Stimulated activated naive CD8-positive, alpha-beta T cell treated with anti-CD3 and anti-CD28 coated beads, Interleukin-15, Interleukin-2, amounts not matched to agents 100 ng/mL and 50 ng/mL, for 24 hours (primary cell): ENCODE measurements around the gene SRGN.
A peak's percentile ranks its signal among the peaks of the same experiment; 100 is the strongest.
"Not testable (repeated sequence)": the region's sequence is repeated elsewhere in the genome, so short reads cannot be mapped to it uniquely, and the experiment has no call there.

ENCODE experiments used
- H3K27ac Mint-ChIP-seq: one replicate; pipeline ENCODE4 v1.8.0; 2021; ENCODE audit warnings: mild to moderate bottlenecking, mixed read lengths
- H3K27me3 Mint-ChIP-seq: one replicate; pipeline ENCODE4 v1.8.0; 2021; ENCODE audit warnings: mixed read lengths
- H3K36me3 Mint-ChIP-seq: one replicate; pipeline ENCODE4 v1.8.0; 2021; ENCODE audit warnings: low read depth, mixed read lengths
- H3K4me1 Mint-ChIP-seq: one replicate; pipeline ENCODE4 v1.8.0; 2021; ENCODE audit warnings: low read depth, mixed read lengths
- H3K4me3 Mint-ChIP-seq: one replicate; pipeline ENCODE4 v1.8.0; 2021; ENCODE audit warnings: mild to moderate bottlenecking, mixed read lengths
- H3K9me3 Mint-ChIP-seq: one replicate; pipeline ENCODE4 v1.8.0; 2021; ENCODE audit warnings: mixed read lengths

The SRGN gene

GRCh38 chr10:69124563-69125268 is 36.8 kb downstream of the SRGN start:
- H3K4me1 Mint-ChIP-seq, result peaks cover 38% of the 10 kb centered on the region

DNA sequence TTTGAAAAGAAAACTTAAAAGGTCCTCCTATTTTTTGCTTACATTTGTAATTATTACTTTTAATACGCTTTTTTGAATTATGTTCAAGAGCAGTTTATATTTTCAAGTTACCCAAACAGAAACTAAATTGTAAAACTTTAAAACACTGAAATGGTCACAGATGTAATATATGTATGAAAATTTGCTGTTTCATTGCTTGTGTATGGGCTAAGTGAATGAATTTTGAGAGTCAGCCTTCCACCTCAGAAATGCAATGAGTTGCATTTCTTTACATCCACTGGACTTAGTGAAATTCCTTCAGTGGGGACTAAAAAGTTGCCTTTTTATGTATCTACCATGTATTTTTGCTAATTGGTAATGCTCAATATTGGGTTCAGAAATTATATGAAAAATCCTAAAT is 37.7 kb downstream of the SRGN start:
- no peak overlapping the region for H3K27ac Mint-ChIP-seq
- no peaks in the 10 kb centered on the region for H3K27me3 Mint-ChIP-seq
- H3K4me3 Mint-ChIP-seq, result peak overlapping the region; percentile 90
- no peaks in the 10 kb centered on the region for H3K36me3 Mint-ChIP-seq
- no peaks in the 10 kb centered on the region for H3K9me3 Mint-ChIP-seq
- peaks cover 46% of the 10 kb centered on the region for H3K4me1 Mint-ChIP-seq

More at GRCh38 chr10:69124563-69125268, 36.8 kb downstream of the SRGN start:
- Mint-ChIP-seq H3K4me3 (peak overlapping the region; percentile 90), H3K27me3 (no peaks in the 10 kb centered on the region), H3K9me3 (no peaks in the 10 kb centered on the region), H3K27ac (peak overlapping the region; percentile 72), H3K36me3 (no peaks in the 10 kb centered on the region)

GRCh38 chr10:69130251-69130650 is 42.3 kb downstream of the SRGN start:
- Mint-ChIP-seq H3K27ac (peak overlapping the region; percentile 59), H3K36me3 (peaks cover 22% of the 10 kb centered on the region), H3K27me3 (no peaks in the 10 kb centered on the region), H3K4me1 (peaks cover 44% of the 10 kb centered on the region), H3K9me3 (no peaks in the 10 kb centered on the region), H3K4me3 (no peak overlapping the region)

- H3K4me3 Mint-ChIP-seq, result no peak overlapping the region
- H3K27me3 Mint-ChIP-seq, result no peaks in the 10 kb centered on the region
- no peaks in the 10 kb centered on the region for H3K9me3 Mint-ChIP-seq
- H3K27ac Mint-ChIP-seq, result no peak overlapping the region
- peaks cover 30% of the 10 kb centered on the region for H3K36me3 Mint-ChIP-seq
- H3K4me1 Mint-ChIP-seq, result peaks cover 6% of the 10 kb centered on the region
Observed at GRCh38 chr10:69139961-69140360, 52.1 kb downstream of the SRGN start.

DNA sequence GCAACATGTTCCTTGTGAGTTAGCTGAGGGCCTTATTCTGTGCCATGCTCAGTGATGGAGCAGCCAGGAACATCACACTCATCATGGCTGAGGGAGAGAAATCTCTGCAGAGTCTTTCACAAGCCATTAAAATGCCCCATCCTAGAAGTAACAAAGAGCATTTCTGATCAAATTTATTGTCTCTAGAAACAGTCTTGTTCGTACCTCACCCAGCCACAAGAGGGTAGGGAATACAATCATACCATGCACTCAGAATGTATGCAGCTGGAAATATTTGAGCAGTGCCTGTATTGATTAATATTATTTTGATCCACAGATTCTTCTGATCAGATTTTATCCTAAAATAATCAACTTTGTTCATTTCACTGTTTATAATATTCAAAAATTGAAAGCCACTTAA is 53.4 kb downstream of the SRGN start:
- Mint-ChIP-seq H3K9me3 (no peaks in the 10 kb centered on the region), H3K27me3 (no peaks in the 10 kb centered on the region), H3K36me3 (peaks cover 21% of the 10 kb centered on the region), H3K4me3 (no peak overlapping the region), H3K27ac (no peak overlapping the region), H3K4me1 (peaks cover 3% of the 10 kb centered on the region)

GRCh38 chr10:69142074-69142473 is 54.2 kb downstream of the SRGN start:
- H3K4me1 Mint-ChIP-seq, result peaks cover 10% of the 10 kb centered on the region
- H3K27ac Mint-ChIP-seq, result not testable (repeated sequence)
- H3K36me3 Mint-ChIP-seq, result peaks cover 20% of the 10 kb centered on the region

DNA sequence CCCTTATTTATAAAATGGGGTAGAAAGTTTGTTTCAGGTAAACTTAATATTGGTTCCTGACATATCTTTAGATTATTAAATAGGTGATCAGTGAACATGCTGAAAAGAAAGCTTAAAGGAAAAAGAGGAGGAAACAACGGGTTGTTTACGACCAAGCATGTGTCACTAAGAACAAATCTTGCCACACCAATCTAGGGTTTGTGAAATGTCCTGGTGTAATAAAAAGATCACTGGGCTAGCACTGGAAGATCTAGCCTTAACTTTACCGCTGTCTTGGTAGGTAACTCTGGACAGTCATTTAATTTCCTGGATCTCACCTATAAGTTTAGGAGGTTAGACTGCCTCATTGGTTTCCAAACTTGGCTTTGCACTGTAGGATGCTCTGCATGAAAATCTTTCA is 55.1 kb downstream of the SRGN start:
- Mint-ChIP-seq H3K4me1 (peaks cover 15% of the 10 kb centered on the region), H3K36me3 (peaks cover 12% of the 10 kb centered on the region)

More at GRCh38 chr10:69142074-69142473, 54.2 kb downstream of the SRGN start:
- H3K27me3 Mint-ChIP-seq, H3K4me3 Mint-ChIP-seq, H3K9me3 Mint-ChIP-seq: not testable (repeated sequence)

GRCh38 chr10:69145329-69145728 is 57.4 kb downstream of the SRGN start:
- H3K27ac Mint-ChIP-seq, result no peak overlapping the region
- no peak overlapping the region for H3K4me3 Mint-ChIP-seq
- no peaks in the 10 kb centered on the region for H3K27me3 Mint-ChIP-seq
- no peaks in the 10 kb centered on the region for H3K9me3 Mint-ChIP-seq
- peaks cover 8% of the 10 kb centered on the region for H3K36me3 Mint-ChIP-seq
- H3K4me1 Mint-ChIP-seq, result peaks cover 17% of the 10 kb centered on the region

More for the DNA sequence above, 55.1 kb downstream of the SRGN start:
- Mint-ChIP-seq H3K9me3 (no peaks in the 10 kb centered on the region), H3K27ac (no peak overlapping the region), H3K27me3 (no peaks in the 10 kb centered on the region), H3K4me3 (no peak overlapping the region)

DNA sequence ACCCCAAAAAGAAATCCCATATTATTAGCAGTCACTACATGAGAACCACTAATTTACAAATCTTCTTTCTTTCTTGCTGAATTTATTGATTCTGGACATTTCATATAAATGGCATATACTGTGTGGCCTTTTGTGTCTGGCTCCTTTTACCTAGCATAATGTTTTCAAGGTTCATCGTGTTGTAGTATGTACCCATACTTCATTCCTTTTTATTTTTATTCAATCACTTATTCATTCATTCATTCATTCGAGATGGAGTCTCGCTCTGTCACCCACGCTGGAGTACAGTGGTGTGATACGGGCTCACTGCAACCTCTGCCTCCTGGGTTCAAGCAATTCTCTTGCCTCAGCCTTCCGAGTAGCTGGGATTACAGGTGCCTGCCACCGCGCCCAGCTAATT is 58.0 kb downstream of the SRGN start:
- Mint-ChIP-seq H3K36me3 (peaks cover 8% of the 10 kb centered on the region), H3K4me1 (peaks cover 17% of the 10 kb centered on the region), H3K27ac (no peak overlapping the region), H3K9me3 (no peaks in the 10 kb centered on the region), H3K27me3 (no peaks in the 10 kb centered on the region), H3K4me3 (no peak overlapping the region)

GRCh38 chr10:69146759-69147158 is 58.9 kb downstream of the SRGN start:
- Mint-ChIP-seq H3K9me3 (no peaks in the 10 kb centered on the region), H3K27me3 (no peaks in the 10 kb centered on the region), H3K4me1 (peaks cover 17% of the 10 kb centered on the region), H3K36me3 (peaks cover 4% of the 10 kb centered on the region), H3K27ac (peak overlapping the region; percentile 0), H3K4me3 (no peak overlapping the region)

- Mint-ChIP-seq H3K36me3 (no peaks in the 10 kb centered on the region), H3K4me1 (peaks cover 14% of the 10 kb centered on the region), H3K4me3 (no peak overlapping the region), H3K9me3 (no peaks in the 10 kb centered on the region), H3K27me3 (no peaks in the 10 kb centered on the region), H3K27ac (no peak overlapping the region)
Observed at GRCh38 chr10:69151984-69152383, 64.1 kb downstream of the SRGN start.

GRCh38 chr10:69153227-69153626 is 65.3 kb downstream of the SRGN start:
- no peaks in the 10 kb centered on the region for H3K9me3 Mint-ChIP-seq
- peaks cover 9% of the 10 kb centered on the region for H3K4me1 Mint-ChIP-seq
- no peak overlapping the region for H3K27ac Mint-ChIP-seq
- H3K27me3 Mint-ChIP-seq, result no peaks in the 10 kb centered on the region
- H3K4me3 Mint-ChIP-seq, result no peak overlapping the region
- H3K36me3 Mint-ChIP-seq, result peaks cover 10% of the 10 kb centered on the region
